DOHH2 (cell line): ENCODE data around the gene LIMS1.

Source experiments
- H3F3A ChIP-seq: fragments of 200-600 bp; sonication (generic), shearing (Covaris generic); 2 replicates; pipeline ENCODE4 v1.6.0; 2016; ENCODE audit warnings: antibody characterized with exemption, mild to moderate bottlenecking; ENCODE audit not compliant: control insufficient read depth, insufficient read depth
- H3K27ac ChIP-seq: fragments of 200-600 bp; sonication (generic); 2 replicates; pipeline ENCODE4 v1.5.1; 2014; ENCODE audit warnings: low read depth, mild to moderate bottlenecking, low read length, moderate library complexity
- H3K27me3 ChIP-seq: fragments of 200-600 bp; sonication (generic); 2 replicates; pipeline ENCODE4 v1.6.1; 2014; ENCODE audit warnings: mild to moderate bottlenecking, low read length, mixed read lengths; ENCODE audit not compliant: control insufficient read depth
- H3K36me3 ChIP-seq: fragments of 200-600 bp; sonication (generic); 2 replicates; pipeline ENCODE4 v1.6.1; 2014; ENCODE audit warnings: mild to moderate bottlenecking, low read length, moderate library complexity, mixed read lengths; ENCODE audit not compliant: control insufficient read depth
- H3K4me1 ChIP-seq: fragments of 200-600 bp; sonication (generic); 2 replicates; pipeline ENCODE4 v1.6.1; 2014; ENCODE audit warnings: mild to moderate bottlenecking, low read length, mixed read lengths; ENCODE audit not compliant: control insufficient read depth
- H3K4me2 ChIP-seq: fragments of 200-600 bp; sonication (generic); 2 replicates; pipeline ENCODE4 v1.6.0; 2014; ENCODE audit warnings: mild to moderate bottlenecking, low read length, moderate library complexity
- H3K4me3 ChIP-seq: fragments of 200-600 bp; sonication (generic); 2 replicates; pipeline ENCODE4 v1.5.1; 2014; ENCODE audit warnings: mild to moderate bottlenecking, low read length, mixed read lengths
- H3K79me2 ChIP-seq: fragments of 200-600 bp; sonication (generic); 2 replicates; pipeline ENCODE4 v1.6.1; 2014; ENCODE audit warnings: mild to moderate bottlenecking, low read length, mixed read lengths; ENCODE audit not compliant: control insufficient read depth
- H3K9me2 ChIP-seq: fragments of 200-600 bp; sonication (generic); replicated peaks from 2 replicates; pipeline ENCODE4 v1.6.1; 2014; ENCODE audit warnings: mild to moderate bottlenecking, low read length, mixed read lengths; ENCODE audit not compliant: control insufficient read depth
- H3K9me3 ChIP-seq: fragments of 200-600 bp; sonication (generic); 2 replicates; pipeline ENCODE4 v1.6.1; 2014; ENCODE audit warnings: antibody characterized with exemption, low read length, mixed read lengths; ENCODE audit not compliant: control insufficient read depth, insufficient read depth
- H4K20me1 ChIP-seq: fragments of 200-600 bp; sonication (generic); 2 replicates; pipeline ENCODE4 v1.6.0; 2014; ENCODE audit warnings: low read depth, mild to moderate bottlenecking, antibody characterized with exemption, low read length, moderate library complexity; ENCODE audit not compliant: control insufficient read depth, insufficient read depth
- CTCF ChIP-seq: fragments of 200-600 bp; sonication (generic); IDR thresholded peaks from one replicate; pipeline ENCODE4 v1.5.1; 2014; ENCODE audit warnings: antibody characterized with exemption, mild to moderate bottlenecking, low read depth, low read length; ENCODE audit not compliant: poor library complexity, severe bottlenecking
- EZH2phosphoT487 ChIP-seq: fragments of 200-600 bp; sonication (generic); IDR thresholded peaks from 2 replicates; pipeline ENCODE4 v1.6.1; 2017; ENCODE audit warnings: borderline replicate concordance, mild to moderate bottlenecking, antibody characterized with exemption, low read length, moderate library complexity, mixed read lengths

LIMS1 gene

GRCh38 chr2:108541451-108541850 lies 7.2 kb downstream of the LIMS1 start:
- no peaks in the 10 kb centered on the region for H3K9me2 ChIP-seq
- no peak overlapping the region for H3K27ac ChIP-seq
- no peak overlapping the region for H3K4me2 ChIP-seq
- no peak overlapping the region for H3K4me3 ChIP-seq
- H3K79me2 ChIP-seq: peaks cover 94% of the 10 kb centered on the region
- H4K20me1 ChIP-seq: 0 out of 2 replicates have a peak, but pooled peaks cover 3% of the 10 kb centered on the region
- peaks cover 7% of the 10 kb centered on the region; the same call in 1 of the 2 replicates for H3K9me3 ChIP-seq
- H3K27me3 ChIP-seq: no peaks in the 10 kb centered on the region
- peaks cover 3% of the 10 kb centered on the region for H3K4me1 ChIP-seq
- no peaks in the 10 kb centered on the region for H3F3A ChIP-seq
- H3K36me3 ChIP-seq: peaks cover 23% of the 10 kb centered on the region
- TF ChIP-seq CTCF (no peak), EZH2phosphoT487 (no peak)

- H3K27me3 ChIP-seq: no peaks in the 10 kb centered on the region
- H3K27ac ChIP-seq: no peak overlapping the region
- no peaks in the 10 kb centered on the region for H3K9me2 ChIP-seq
- peaks cover 93% of the 10 kb centered on the region for H3K79me2 ChIP-seq
- no peak overlapping the region for H3K4me3 ChIP-seq
- TF ChIP-seq EZH2phosphoT487: no peak
- no peak for TF ChIP-seq CTCF
- H3K4me1 ChIP-seq: no peaks in the 10 kb centered on the region; the same call in 1 of the 2 replicates
- 0 out of 2 replicates have a peak, but pooled peaks cover 3% of the 10 kb centered on the region for H4K20me1 ChIP-seq
- H3F3A ChIP-seq: no peaks in the 10 kb centered on the region
- H3K36me3 ChIP-seq: peaks cover 20% of the 10 kb centered on the region
- H3K4me2 ChIP-seq: no peak overlapping the region
- peaks cover 7% of the 10 kb centered on the region; the same call in 1 of the 2 replicates for H3K9me3 ChIP-seq
These were observed 7.8 kb downstream of the LIMS1 start for GRCh38 chr2:108542071-108542470.

GRCh38 chr2:108547606-108548005 lies 13.3 kb downstream of the LIMS1 start:
- H4K20me1 ChIP-seq: no peaks in the 10 kb centered on the region
- H3K9me3 ChIP-seq: peaks cover 2% of the 10 kb centered on the region; the same call in 1 of the 2 replicates
- H3K4me1 ChIP-seq: peaks cover 15% of the 10 kb centered on the region
- no peak overlapping the region for H3K27ac ChIP-seq
- H3K27me3 ChIP-seq: no peaks in the 10 kb centered on the region
- H3K9me2 ChIP-seq: no peaks in the 10 kb centered on the region
- peaks cover 68% of the 10 kb centered on the region for H3K79me2 ChIP-seq
- H3K36me3 ChIP-seq: peaks cover 4% of the 10 kb centered on the region
- no peak overlapping the region for H3K4me2 ChIP-seq
- peaks cover 4% of the 10 kb centered on the region for H3F3A ChIP-seq
- H3K4me3 ChIP-seq: no peak overlapping the region
- TF ChIP-seq EZH2phosphoT487: no peak
- TF ChIP-seq CTCF: no peak
